Measurements from ENCODE around the gene RAP1GAP. TPM values are rescaled to one million over a fixed set of nuclear protein-coding genes. Genes with fewer than 3 reads are reported as not detected.

RAP1GAP gene
- total and polyA plus RNA-seq, 3 experiments from 2014 or later = 0.44 to 0.50 TPM; not detected in 1

- peaks cover 8 to 24% of the 10 kb centered on the region in 2 donors for H3K27me3 Mint-ChIP-seq
- no peak for DNase-seq
- H3K27me3 ChIP-seq (ENCODE audit: insufficient read depth, low read length, poor library complexity, severe bottlenecking) = no peaks in the 10 kb centered on the region
- CTCF ChIA-PET = interaction anchor here (0.6 kb wide), 1 partner anchor 477 kb away, joined by 3 read pairs; no protein-coding TSS in a partner anchor
- no peak overlapping the region for H3K4me3 Mint-ChIP-seq
- POLR2A ChIA-PET = no interaction called here
- no peaks in the 10 kb centered on the region for H3K9me3 Mint-ChIP-seq
- H3K36me3 ChIP-seq (ENCODE audit: insufficient read depth, low read length) = no peaks in the 10 kb centered on the region
- no peaks in the 10 kb centered on the region for H3K36me3 Mint-ChIP-seq
- H3K4me1 ChIP-seq (ENCODE audit: insufficient read depth, low read length) = no peaks in the 10 kb centered on the region
- no peak overlapping the region for H3K27ac Mint-ChIP-seq
- H3K4me3 ChIP-seq (ENCODE audit: low read length) = no peak overlapping the region
- no peaks in the 10 kb centered on the region for H3K9me3 ChIP-seq (ENCODE audit: low read length)
- H3K4me1 Mint-ChIP-seq = no peaks in the 10 kb centered on the region
- H3K27ac ChIP-seq (ENCODE audit: low read depth, low read length) = no peak overlapping the region
These were observed 96.4 kb downstream of the RAP1GAP start for GRCh38 chr1:21572735-21573277.

- Histone ChIP-seq H3K9me3 (ENCODE audit: low read length) (no peaks in the 10 kb centered on the region), H3K4me3 (ENCODE audit: low read length) (no peak overlapping the region), H3K36me3 (ENCODE audit: insufficient read depth, low read length) (no peaks in the 10 kb centered on the region), H3K27me3 (ENCODE audit: insufficient read depth, low read length, poor library complexity, severe bottlenecking) (no peaks in the 10 kb centered on the region), H3K27ac (ENCODE audit: low read depth, low read length) (no peak overlapping the region), H3K4me1 (ENCODE audit: insufficient read depth, low read length) (no peaks in the 10 kb centered on the region)
- Mint-ChIP-seq H3K36me3 (no peaks in the 10 kb centered on the region), H3K4me3 (no peak overlapping the region), H3K4me1 (no peaks in the 10 kb centered on the region), H3K9me3 (no peaks in the 10 kb centered on the region), H3K27ac (no peak overlapping the region), H3K27me3 (peaks cover 8 to 26% of the 10 kb centered on the region in 2 donors)
- ChIA-PET POLR2A (no interaction called here), CTCF (no interaction called here)
- DNase-seq = no peak
These were observed 96.9 kb downstream of the RAP1GAP start for GRCh38 chr1:21572221-21572620.

- no peaks in the 10 kb centered on the region for H3K9me3 ChIP-seq (ENCODE audit: low read length)
These were observed 98.3 kb downstream of the RAP1GAP start for GRCh38 chr1:21570885-21571284.

GRCh38 chr1:21570528-21570875 lies 98.7 kb downstream of the RAP1GAP start:
- Histone ChIP-seq H3K9me3 (ENCODE audit: low read length) (no peaks in the 10 kb centered on the region), H3K36me3 (ENCODE audit: insufficient read depth, low read length) (no peaks in the 10 kb centered on the region), H3K27ac (ENCODE audit: low read depth, low read length) (no peak overlapping the region), H3K27me3 (ENCODE audit: insufficient read depth, low read length, poor library complexity, severe bottlenecking) (no peaks in the 10 kb centered on the region), H3K4me3 (ENCODE audit: low read length) (no peak overlapping the region), H3K4me1 (ENCODE audit: insufficient read depth, low read length) (no peaks in the 10 kb centered on the region)
- Mint-ChIP-seq H3K9me3 (no peaks in the 10 kb centered on the region), H3K4me3 (no peak overlapping the region), H3K4me1 (no peaks in the 10 kb centered on the region), H3K27me3 (peaks cover 5 to 17% of the 10 kb centered on the region in 2 donors), H3K36me3 (no peaks in the 10 kb centered on the region), H3K27ac (no peak overlapping the region)
- no peak for DNase-seq
- CTCF ChIA-PET = no interaction called here
- POLR2A ChIA-PET = no interaction called here

More at GRCh38 chr1:21570885-21571284, 98.3 kb downstream of the RAP1GAP start:
- Mint-ChIP-seq H3K27ac (no peak overlapping the region), H3K9me3 (no peaks in the 10 kb centered on the region), H3K4me1 (no peaks in the 10 kb centered on the region), H3K4me3 (no peak overlapping the region), H3K27me3 (peaks cover 7 to 18% of the 10 kb centered on the region in 2 donors), H3K36me3 (no peaks in the 10 kb centered on the region)
- ChIA-PET CTCF (no interaction called here), POLR2A (no interaction called here)
- H3K27ac ChIP-seq (ENCODE audit: low read depth, low read length) = no peak overlapping the region
- DNase-seq = no peak
- H3K27me3 ChIP-seq (ENCODE audit: insufficient read depth, low read length, poor library complexity, severe bottlenecking) = no peaks in the 10 kb centered on the region
- H3K4me3 ChIP-seq (ENCODE audit: low read length) = no peak overlapping the region
- H3K36me3 ChIP-seq (ENCODE audit: insufficient read depth, low read length) = no peaks in the 10 kb centered on the region
- H3K4me1 ChIP-seq (ENCODE audit: insufficient read depth, low read length) = no peaks in the 10 kb centered on the region

DNA sequence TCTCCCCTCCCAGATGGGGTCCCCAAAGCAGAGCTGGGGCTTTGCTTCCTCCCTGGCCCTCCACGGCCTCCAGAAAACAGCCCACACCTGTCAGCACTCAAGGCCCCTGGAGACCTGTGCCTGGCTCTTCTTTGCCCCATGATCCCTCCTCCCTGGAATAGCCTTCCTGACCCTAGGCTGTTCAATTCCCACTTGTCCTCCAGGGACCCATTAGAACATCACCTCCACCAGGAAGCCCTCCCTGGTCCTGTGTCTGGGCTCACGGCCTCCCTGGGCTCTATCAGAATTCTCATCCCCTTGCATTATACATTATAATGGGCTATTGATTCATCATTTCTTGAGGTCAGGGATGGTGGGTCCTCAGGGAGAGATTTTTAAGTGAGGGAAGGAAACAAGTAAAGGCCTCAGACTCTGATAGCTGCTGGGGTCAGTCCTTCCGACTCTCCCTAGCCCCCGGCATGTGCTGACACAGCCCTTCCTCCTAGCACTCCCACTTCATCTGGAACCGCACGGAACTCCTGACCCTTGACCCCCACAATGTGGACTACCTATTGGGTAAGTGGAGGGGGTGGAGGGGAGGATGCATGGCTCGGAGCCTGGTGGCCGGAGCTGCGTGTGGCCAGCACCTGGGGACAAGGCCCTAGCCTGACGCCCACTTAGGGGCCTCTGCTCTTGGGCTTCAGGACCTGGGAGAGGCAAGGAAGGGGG lies 99.2 kb downstream of the RAP1GAP start:
- POLR2A ChIA-PET = no interaction called here
- DNase-seq = no peak
- Histone ChIP-seq H3K9me3 (ENCODE audit: low read length) (no peaks in the 10 kb centered on the region), H3K27me3 (ENCODE audit: insufficient read depth, low read length, poor library complexity, severe bottlenecking) (no peaks in the 10 kb centered on the region), H3K27ac (ENCODE audit: low read depth, low read length) (no peak overlapping the region), H3K4me3 (ENCODE audit: low read length) (no peak overlapping the region), H3K36me3 (ENCODE audit: insufficient read depth, low read length) (no peaks in the 10 kb centered on the region), H3K4me1 (ENCODE audit: insufficient read depth, low read length) (no peaks in the 10 kb centered on the region)
- CTCF ChIA-PET = no interaction called here
- Mint-ChIP-seq H3K36me3 (no peaks in the 10 kb centered on the region), H3K4me3 (no peak overlapping the region), H3K4me1 (no peaks in the 10 kb centered on the region), H3K27ac (no peak overlapping the region), H3K27me3 (peaks cover 5 to 15% of the 10 kb centered on the region in 2 donors), H3K9me3 (no peaks in the 10 kb centered on the region)

- ChIA-PET POLR2A (no interaction called here), CTCF (interaction anchor here (0.7 kb wide), 1 partner anchor 19 kb away, joined by 3 read pairs; no protein-coding TSS in a partner anchor)
- no peaks in the 10 kb centered on the region for H3K27me3 ChIP-seq (ENCODE audit: insufficient read depth, low read length, poor library complexity, severe bottlenecking)
- H3K36me3 ChIP-seq (ENCODE audit: insufficient read depth, low read length) = no peaks in the 10 kb centered on the region
- Mint-ChIP-seq H3K27ac (no peak overlapping the region), H3K9me3 (no peaks in the 10 kb centered on the region), H3K27me3 (peaks cover 3 to 8% of the 10 kb centered on the region in 2 donors), H3K4me3 (no peak overlapping the region), H3K36me3 (no peaks in the 10 kb centered on the region), H3K4me1 (no peaks in the 10 kb centered on the region)
- no peak overlapping the region for H3K4me3 ChIP-seq (ENCODE audit: low read length)
- H3K27ac ChIP-seq (ENCODE audit: low read depth, low read length) = no peak overlapping the region
- no peaks in the 10 kb centered on the region for H3K9me3 ChIP-seq (ENCODE audit: low read length)
- DNase-seq = no peak
- H3K4me1 ChIP-seq (ENCODE audit: insufficient read depth, low read length) = no peaks in the 10 kb centered on the region
These were observed 100.3 kb downstream of the RAP1GAP start for GRCh38 chr1:21568809-21569385.

DNA sequence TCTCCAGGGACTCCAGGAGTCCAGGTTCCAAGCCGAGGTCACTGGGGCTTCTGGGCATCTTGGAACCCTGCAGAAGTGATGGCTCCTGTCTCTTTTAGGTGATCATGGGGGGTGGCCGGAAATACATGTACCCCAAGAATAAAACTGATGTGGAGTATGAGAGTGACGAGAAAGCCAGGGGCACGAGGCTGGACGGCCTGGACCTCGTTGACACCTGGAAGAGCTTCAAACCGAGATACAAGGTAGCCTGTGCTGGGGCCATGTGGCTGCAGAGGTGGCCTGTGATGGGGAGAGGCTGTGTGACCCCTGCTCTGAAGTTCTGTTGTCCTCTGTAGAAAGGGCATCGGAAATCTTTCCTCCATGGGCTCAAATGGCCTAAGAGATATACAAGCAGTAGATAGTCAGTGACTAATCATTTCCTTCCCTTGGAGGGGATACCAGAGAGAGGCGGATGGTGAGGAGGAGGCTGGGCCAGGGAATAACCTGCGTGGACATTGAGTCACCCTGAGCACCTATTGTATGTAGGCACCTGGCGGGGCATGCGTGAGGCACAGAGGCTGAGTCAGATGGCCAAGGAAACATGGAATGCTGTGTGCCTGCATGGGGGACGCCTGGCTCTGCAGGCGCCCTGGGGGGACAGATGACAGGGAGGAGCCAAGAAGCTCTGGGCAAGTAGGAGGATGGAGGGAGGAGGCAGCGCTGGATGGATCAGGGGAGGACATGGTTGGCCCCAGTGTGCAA lies 101.0 kb downstream of the RAP1GAP start:
- no peaks in the 10 kb centered on the region for H3K9me3 Mint-ChIP-seq
- ChIA-PET POLR2A (no interaction called here), CTCF (no interaction called here)
- no peak overlapping the region for H3K27ac Mint-ChIP-seq
- H3K9me3 ChIP-seq (ENCODE audit: low read length) = no peaks in the 10 kb centered on the region
- H3K4me3 Mint-ChIP-seq = no peak overlapping the region
- H3K27me3 ChIP-seq (ENCODE audit: insufficient read depth, low read length, poor library complexity, severe bottlenecking) = no peaks in the 10 kb centered on the region
- no peaks in the 10 kb centered on the region for H3K4me1 Mint-ChIP-seq
- H3K36me3 ChIP-seq (ENCODE audit: insufficient read depth, low read length) = no peaks in the 10 kb centered on the region
- no peak overlapping the region for H3K27ac ChIP-seq (ENCODE audit: low read depth, low read length)
- H3K27me3 Mint-ChIP-seq = peaks cover 3% of the 10 kb centered on the region in 2 donors
- no peak for DNase-seq
- H3K4me1 ChIP-seq (ENCODE audit: insufficient read depth, low read length) = no peaks in the 10 kb centered on the region
- H3K4me3 ChIP-seq (ENCODE audit: low read length) = no peak overlapping the region
- H3K36me3 Mint-ChIP-seq = no peaks in the 10 kb centered on the region

Data from CD8-positive, alpha-beta memory T cell (primary cell).